Suprapubic skin (tissue), 4 donors: ENCODE data around the gene PAPSS2. TPM values are rescaled to one million over a fixed set of nuclear protein-coding genes. Genes with fewer than 3 reads are reported as not detected.

ENCODE experiments used
- DNase-seq, 2 donors: peaks; one replicate each; pipeline ENCODE4 v3.0.0-alpha.2; 2019; ENCODE audit warnings: low spot score in 2 of 2
- H3K27ac ChIP-seq: fragments of 200-600 bp; sonication (generic); one replicate; pipeline ENCODE4 v1.5.1; 2019
- H3K27me3 ChIP-seq: fragments of 200-600 bp; sonication (generic); one replicate; pipeline ENCODE4 v1.5.1; 2019
- H3K36me3 ChIP-seq: fragments of 200-600 bp; sonication (generic); one replicate; pipeline ENCODE4 v1.5.1; 2019
- H3K4me1 ChIP-seq: fragments of 200-600 bp; sonication (generic); one replicate; pipeline ENCODE4 v1.5.1; 2019
- H3K4me3 ChIP-seq: fragments of 200-600 bp; sonication (generic); one replicate; pipeline ENCODE4 v1.5.1; 2019; ENCODE audit warnings: mild to moderate bottlenecking
- H3K9me3 ChIP-seq: fragments of 200-600 bp; sonication (generic); one replicate; pipeline ENCODE4 v1.5.1; 2019
- CTCF ChIP-seq, 2 donors: fragments of 200-600 bp in 1 of 2; fragments of 450-650 bp in 1 of 2; sonication (generic) in 1 of 2; IDR thresholded peaks; one replicate each; pipeline ENCODE4 v1.5.1; 2016 to 2019; ENCODE audit warnings: antibody characterized with exemption in 2 of 2, mild to moderate bottlenecking in 1 of 2, moderate library complexity in 1 of 2
- EP300 ChIP-seq: sonication (generic); formaldehyde crosslinking; IDR thresholded peaks from one replicate; pipeline ENCODE4 v1.6.1; 2017; ENCODE audit warnings: antibody characterized with exemption
- POLR2A ChIP-seq, 2 donors: fragments of 450-650 bp; IDR thresholded peaks; one replicate each; pipeline ENCODE4 v1.6.1; 2017; ENCODE audit warnings: antibody characterized with exemption in 2 of 2, mild to moderate bottlenecking in 2 of 2, moderate library complexity in 2 of 2
- POLR2AphosphoS5 ChIP-seq, 3 donors: sonication (generic); formaldehyde crosslinking; IDR thresholded peaks; one replicate each; pipeline ENCODE4 v1.6.1; 2017; ENCODE audit warnings: antibody characterized with exemption in 3 of 3
- WGBS: methylation state at CpG from one replicate; pipeline ENCODE4 v1.1.5; 2018; 5-methylcytosine and 5-hydroxymethylcytosine counted together
- total RNA-seq, 4 donors: library from RNA; depleted of rRNA; stranded (reverse); fragments of >200 nt; gene quantifications; one replicate each; pipeline ENCODE4 v1.1.0, GENCODE V29; 2016

The PAPSS2 gene
- total RNA-seq, 4 donors from 2014 or later: 2.4 to 5.6 (median 3.4) TPM

DNA sequence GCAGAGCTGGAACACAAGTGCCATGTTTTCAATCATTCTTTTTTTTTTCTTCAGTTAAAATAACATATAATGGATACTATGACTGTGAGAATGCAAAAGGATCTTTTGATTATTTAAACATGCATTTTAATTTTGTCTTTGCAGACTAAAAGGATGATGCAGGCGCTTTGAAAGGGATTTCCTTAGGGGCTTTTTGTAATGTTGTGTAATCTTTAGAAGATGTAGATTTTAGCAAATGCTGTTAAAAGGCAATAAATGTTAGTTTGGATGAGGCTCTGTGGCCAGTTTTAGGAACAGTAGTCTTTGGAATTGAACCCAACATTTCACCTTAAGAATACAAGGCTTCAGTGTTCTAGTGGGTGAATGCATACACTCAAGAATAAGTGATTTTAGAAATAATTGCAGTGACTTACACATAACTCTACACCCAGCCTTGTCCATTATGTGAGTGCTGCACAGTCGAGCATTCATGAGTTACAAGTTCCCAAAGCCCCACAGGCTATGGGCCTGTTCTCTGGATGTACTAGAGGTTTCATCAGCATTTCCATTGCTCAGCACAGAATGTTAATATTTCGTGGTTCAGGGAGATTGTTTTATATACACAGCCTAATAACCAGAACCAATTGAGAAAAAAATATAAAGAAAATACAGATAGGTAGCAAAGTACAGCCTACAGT, 11.6 kb downstream of the PAPSS2 start:
- DNase-seq: no peak

GRCh38 chr10:87672551-87672950, 12.9 kb downstream of the PAPSS2 start:
- Histone ChIP-seq H3K9me3 (no peaks in the 10 kb centered on the region), H3K27ac (no peak overlapping the region), H3K36me3 (no peaks in the 10 kb centered on the region), H3K27me3 (no peaks in the 10 kb centered on the region), H3K4me3 (no peak overlapping the region), H3K4me1 (no peaks in the 10 kb centered on the region)
- WGBS: 91% methylated on average over 3 of the region's 3 CpGs
- no peak for DNase-seq
- TF ChIP-seq EP300: no peak
- TF ChIP-seq POLR2AphosphoS5 (IDR thresholded peaks at IDR 0.05): no peak
- no peak for TF ChIP-seq CTCF (IDR thresholded peaks at IDR 0.05)
- no peak for TF ChIP-seq POLR2A (IDR thresholded peaks at IDR 0.05)

More for the DNA sequence above, 11.6 kb downstream of the PAPSS2 start:
- Histone ChIP-seq H3K4me1 (no peaks in the 10 kb centered on the region), H3K36me3 (no peaks in the 10 kb centered on the region), H3K27me3 (no peaks in the 10 kb centered on the region), H3K9me3 (no peaks in the 10 kb centered on the region), H3K27ac (no peak overlapping the region), H3K4me3 (no peak overlapping the region)
- TF ChIP-seq POLR2AphosphoS5 (IDR thresholded peaks at IDR 0.05) (no peak), POLR2A (IDR thresholded peaks at IDR 0.05) (no peak), EP300 (no peak), CTCF (IDR thresholded peaks at IDR 0.05) (no peak)
- WGBS: 34% methylated on average over 3 of the region's 3 CpGs

- no peak for TF ChIP-seq POLR2A (IDR thresholded peaks at IDR 0.05)
- no peak for TF ChIP-seq EP300
- no peak for TF ChIP-seq POLR2AphosphoS5 (IDR thresholded peaks at IDR 0.05)
- TF ChIP-seq CTCF (IDR thresholded peaks at IDR 0.05): no peak
- H3K36me3 ChIP-seq: no peaks in the 10 kb centered on the region
- H3K4me1 ChIP-seq: no peaks in the 10 kb centered on the region
- H3K9me3 ChIP-seq: no peaks in the 10 kb centered on the region
- 61% methylated on average over 1 of the region's 1 CpG for WGBS
- no peak for DNase-seq
- H3K27me3 ChIP-seq: no peaks in the 10 kb centered on the region
- no peak overlapping the region for H3K27ac ChIP-seq
- H3K4me3 ChIP-seq: no peak overlapping the region
Measured at GRCh38 chr10:87674943-87675342, 15.3 kb downstream of the PAPSS2 start.

DNA sequence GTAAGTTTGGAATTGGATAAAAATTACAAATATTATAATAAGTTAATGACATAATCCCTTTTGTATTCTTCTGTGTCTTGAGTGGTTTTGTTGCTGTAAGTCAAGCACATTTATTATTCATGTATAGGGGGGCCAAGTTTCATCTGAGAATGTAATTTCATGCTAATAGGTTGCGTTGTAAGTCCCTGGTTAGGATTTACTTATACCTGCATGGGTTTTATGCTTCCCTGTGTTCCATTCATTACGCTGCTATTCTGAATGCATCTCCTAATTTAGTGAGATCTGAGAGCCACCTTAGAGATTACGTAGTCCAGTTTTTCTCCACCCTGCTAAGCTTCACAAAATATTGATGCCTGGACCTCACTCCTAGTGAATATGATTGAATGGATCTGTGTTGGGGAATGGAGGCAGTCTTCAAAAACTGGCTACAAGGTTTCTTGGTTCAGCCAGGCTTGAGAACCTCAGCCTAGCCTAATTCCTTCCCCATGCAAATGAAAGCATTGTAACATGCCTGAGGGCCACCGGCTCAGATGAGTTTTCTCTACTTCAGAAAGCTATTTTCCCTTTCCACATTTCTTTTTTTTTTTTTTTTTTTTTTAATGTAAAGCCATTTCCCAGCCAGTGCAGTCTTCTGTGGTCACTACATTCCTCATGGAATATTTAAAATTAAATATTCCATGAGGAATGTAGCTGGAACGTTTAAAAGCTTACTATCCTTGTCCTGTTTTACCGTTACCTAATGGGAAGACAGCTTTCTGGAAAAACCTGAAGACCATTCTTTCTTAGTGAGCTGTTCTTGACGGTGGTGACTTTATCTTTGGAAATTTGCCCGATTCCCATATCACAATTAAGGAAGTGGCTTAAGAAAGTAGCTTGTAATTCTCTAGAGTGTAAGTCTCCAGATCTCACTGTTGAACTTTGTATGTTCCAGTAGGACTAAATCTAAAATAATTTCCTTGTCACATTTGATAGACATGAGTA, 16.0 kb downstream of the PAPSS2 start:
- no peaks in the 10 kb centered on the region for H3K9me3 ChIP-seq
- no peak for TF ChIP-seq POLR2A (IDR thresholded peaks at IDR 0.05)
- TF ChIP-seq POLR2AphosphoS5 (IDR thresholded peaks at IDR 0.05): no peak
- no peak for TF ChIP-seq EP300
- no peak for TF ChIP-seq CTCF (IDR thresholded peaks at IDR 0.05)
- no peaks in the 10 kb centered on the region for H3K36me3 ChIP-seq
- H3K27ac ChIP-seq: no peak overlapping the region
- no peaks in the 10 kb centered on the region for H3K27me3 ChIP-seq
- H3K4me3 ChIP-seq: no peak overlapping the region
- no peak for DNase-seq
- 61% methylated on average over 8 of the region's 8 CpGs for WGBS
- no peaks in the 10 kb centered on the region for H3K4me1 ChIP-seq

DNA sequence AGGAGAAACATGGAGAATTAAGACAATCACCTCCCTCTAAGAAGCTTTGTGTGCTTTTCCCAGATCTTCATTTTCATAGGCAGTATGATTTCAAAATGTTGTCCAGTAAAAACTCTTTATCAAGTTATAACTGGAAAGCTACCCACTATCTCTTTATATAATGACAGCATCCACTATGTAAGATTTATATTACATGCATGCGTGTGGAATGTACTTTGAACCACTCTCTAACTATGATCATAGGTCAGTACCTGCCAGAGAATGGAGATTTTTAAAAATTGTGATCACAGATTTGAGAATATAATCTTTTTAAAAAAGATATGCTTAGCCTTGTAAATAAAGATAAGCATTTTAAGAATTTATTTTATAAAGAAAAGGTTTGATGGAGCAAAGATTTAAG, 17.9 kb downstream of the PAPSS2 start:
- H3K9me3 ChIP-seq: no peaks in the 10 kb centered on the region
- no peaks in the 10 kb centered on the region for H3K36me3 ChIP-seq
- H3K4me1 ChIP-seq: no peaks in the 10 kb centered on the region
- DNase-seq: no peak
- 96% methylated on average over 1 of the region's 1 CpG for WGBS
- H3K27me3 ChIP-seq: no peaks in the 10 kb centered on the region
- H3K27ac ChIP-seq: no peak overlapping the region
- no peak for TF ChIP-seq POLR2AphosphoS5 (IDR thresholded peaks at IDR 0.05)
- H3K4me3 ChIP-seq: no peak overlapping the region
